Measurements from ENCODE around the gene OCA2.

DNA sequence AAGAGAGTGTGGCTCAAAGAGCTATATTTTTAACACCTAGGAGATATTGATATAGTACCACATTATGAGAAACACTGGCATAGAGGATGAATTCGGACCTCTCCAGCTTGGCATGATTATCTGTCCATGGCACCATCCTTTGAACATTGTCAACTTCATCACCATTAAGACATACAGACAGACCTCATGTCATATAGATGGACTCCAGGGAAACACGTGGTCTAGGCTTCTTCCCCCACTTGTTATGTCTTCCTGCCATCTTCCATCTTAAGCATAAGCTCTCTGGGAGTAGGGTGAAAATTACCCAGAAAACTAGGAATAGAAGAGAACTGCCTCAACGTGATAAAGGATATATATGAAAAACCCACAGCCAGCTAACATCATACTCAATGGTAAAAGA lies 51.8 kb downstream of the OCA2 start:
- TF ChIP-seq SUZ12 (IDR thresholded peaks at IDR 0.05; ENCODE audit: extremely low read depth, insufficient read depth, insufficient read length) (no peak), YY1 (IDR thresholded peaks at IDR 0.05; ENCODE audit: insufficient read depth, insufficient read length) (no peak)

Measured in NT2/D1 (cell line).